Activated CD4-positive, alpha-beta T cell treated with anti-CD3 and anti-CD28 coated beads, Interleukin-2, amount 50 U/mL, for 48 hours (primary cell): Measurements from ENCODE around the gene CST5.
"Not testable (repeated sequence)": the region's sequence is repeated elsewhere in the genome, so short reads cannot be mapped to it uniquely, and the experiment has no call there.

Source experiments
- DNase-seq, 2 experiments: peaks; one replicate each; pipeline ENCODE4 v3.0.0-alpha.2; 2020

The CST5 gene, protein sequence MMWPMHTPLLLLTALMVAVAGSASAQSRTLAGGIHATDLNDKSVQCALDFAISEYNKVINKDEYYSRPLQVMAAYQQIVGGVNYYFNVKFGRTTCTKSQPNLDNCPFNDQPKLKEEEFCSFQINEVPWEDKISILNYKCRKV

DNA sequence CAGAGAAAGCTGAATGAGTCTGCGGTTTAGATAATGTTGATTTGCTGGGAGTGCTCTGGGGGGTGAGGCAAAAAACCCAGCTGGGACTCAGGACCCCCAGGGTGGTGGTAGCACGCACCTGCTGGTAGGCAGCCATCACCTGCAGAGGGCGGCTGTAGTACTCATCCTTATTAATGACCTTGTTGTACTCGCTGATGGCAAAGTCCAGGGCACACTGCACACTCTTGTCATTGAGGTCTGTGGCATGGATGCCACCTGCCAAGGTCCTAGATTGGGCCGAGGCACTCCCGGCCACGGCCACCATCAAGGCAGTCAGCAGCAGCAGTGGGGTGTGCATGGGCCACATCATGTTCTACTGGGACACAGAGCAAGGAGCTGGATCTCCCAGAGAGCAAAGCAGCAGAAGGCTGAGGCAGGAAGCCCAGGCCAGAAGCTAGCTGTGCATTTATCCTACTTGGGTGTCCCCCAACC, at the start of gene CST5:
Gene CST5, minus strand, starts transcription at position 421 of the 471 bp plus-strand sequence. Its CDS starts 72 bp downstream, at position 349.
- no peak for DNase-seq

DNA sequence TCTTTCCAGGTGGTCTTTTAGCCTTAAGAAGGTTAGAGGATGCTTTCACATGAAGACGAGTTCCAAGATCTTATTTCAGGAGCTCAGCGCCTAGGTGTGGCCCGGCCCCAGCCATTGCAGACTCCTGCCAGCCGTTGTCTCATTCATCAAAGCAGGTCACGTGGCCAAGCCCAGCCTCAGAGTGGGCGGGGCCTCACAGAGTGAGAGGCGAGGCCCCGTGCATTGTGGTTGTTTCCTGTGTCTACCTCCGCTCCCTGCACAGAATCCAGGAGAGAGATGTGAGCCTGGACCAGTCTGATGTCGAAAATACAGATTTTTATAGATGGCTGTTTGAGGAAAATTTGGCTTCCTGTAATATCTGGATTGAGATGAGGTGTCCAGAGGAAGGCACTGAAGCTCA, 49.2 kb upstream of the CST5 start:
- peak; percentile 36 to 39 for DNase-seq

DNA sequence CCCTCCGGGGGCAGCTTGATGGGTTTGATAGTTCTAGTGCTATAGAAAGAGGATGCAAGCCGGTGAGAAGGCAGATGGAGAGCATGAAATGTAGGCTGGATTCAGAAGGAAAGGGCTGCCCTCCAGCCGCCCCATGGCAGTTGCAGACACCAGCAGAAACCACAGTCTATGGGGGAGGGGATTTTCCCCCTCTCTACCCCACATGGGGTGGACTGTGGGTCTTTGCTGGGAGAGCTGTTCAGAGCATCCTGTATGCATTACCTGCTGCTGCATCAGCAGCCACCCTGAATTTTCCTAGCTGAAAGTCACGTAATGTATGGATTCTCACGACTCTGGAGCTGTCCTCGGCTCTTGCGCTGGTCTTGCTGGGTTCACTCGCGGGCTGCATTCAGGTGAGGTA, 48.8 kb upstream of the CST5 start:
- no peak for DNase-seq

DNA sequence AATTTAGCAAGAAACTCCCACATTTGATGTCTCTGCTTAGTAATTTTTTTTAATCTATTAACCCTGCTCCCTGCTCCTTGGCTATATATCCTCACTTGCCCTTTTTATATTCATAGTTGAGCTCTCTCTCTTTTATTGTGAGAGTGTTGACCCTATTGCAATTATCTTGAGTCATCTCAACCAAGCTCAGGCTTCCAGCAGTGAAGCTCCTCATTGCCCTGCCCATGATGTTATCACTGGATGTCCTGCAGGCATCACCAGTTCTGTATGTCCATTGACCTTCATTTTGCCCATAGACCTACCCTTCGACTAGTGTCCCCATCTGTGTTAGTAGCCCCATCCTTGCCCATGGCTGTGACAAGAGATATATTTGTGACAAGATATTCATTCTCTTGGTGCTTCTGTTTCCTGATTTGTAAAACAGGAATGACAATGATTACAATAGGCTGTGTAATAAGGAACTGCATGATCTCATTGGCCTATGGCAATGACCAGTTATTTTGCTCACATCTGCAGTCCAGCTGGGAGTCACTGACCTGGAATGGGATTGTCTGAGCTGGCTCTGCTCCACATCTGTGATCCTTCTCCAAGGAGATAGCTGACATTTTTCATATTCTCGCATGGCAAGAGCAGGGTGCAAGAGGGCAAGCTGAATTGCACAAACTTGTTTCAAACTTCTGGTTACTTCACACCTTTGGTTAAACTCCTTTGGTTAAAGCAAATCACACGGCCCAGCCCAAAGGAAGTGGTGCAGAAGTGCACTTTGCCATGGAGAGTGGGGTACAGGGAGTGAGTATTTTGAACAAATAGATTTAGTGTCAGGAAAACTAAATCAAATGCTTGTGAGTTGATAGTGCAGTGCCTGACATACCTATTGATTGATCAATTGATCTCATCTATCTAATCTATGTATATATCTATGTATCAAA, 47.7 kb upstream of the CST5 start:
- no peak for DNase-seq

DNA sequence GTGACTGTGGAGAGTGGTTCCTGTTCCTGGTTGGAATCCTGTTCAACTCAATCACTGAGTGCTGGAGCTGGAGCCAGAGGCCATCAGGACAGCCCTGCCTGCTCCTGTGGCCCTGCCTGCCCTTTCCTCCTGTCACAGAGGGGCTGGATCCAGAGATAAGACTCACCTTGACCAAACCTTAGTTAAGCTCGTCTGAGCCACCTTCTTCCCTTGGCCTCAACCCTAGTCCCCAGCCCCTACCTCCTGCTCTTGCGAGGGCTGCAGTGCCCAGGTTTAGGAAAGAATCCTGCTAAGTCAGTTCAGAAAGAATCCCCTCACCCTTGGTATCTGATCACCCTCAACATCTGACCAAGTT, 47.0 kb upstream of the CST5 start:
- no peak for DNase-seq

DNA sequence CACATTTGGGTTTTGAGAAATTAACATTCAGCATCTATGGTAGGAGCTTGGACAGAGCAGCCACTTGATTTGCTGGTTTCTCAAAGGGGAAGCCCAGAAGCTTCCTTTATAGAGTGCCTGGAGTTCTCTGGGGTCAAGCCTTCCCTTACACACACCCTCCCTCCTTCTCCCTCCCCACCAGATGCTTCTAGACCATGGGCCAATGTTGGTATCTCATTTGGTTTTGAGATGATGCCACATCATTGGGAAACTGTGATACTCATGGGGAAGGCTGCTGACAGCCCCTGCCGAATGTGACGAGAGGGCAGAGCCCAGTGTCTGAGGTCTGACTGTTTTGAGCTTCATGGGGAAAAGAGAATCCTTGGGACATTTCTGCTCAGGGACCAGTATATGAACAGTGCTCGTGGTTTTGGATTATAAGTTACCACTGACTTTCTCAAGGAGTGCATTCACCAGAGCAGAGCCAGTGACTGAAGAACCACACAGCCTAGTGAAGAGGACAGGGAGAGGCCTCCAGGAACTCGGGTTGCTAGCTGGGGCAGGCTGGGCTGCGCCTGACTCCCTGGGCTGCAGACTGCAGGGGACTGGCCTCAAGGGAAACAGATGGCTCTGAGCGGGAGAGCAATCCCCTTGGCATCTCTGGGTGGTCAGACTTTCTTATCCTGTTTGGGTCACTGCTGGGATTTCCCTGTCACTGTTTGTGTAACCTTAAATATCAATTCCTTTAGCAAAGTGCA, 46.4 kb upstream of the CST5 start:
- no peak for DNase-seq

DNA sequence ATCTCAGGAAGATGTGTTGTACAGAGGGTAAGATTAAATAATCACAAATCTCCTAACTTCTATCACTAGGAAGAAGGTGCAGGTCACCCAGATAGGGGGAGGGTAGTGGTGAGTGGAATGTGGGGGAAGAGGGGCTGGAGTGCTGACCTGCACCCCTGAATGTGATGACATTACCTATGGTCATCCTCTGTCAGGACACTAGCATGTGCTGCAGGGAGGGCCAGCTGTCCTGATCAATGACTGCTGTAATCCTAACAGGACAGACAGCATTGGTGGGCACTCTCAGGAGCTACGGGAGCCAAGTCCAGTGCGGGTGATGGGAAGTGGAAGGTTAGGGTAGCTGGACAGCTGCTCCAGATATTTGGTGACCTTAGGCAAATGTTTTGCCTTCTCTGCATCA, 45.2 kb upstream of the CST5 start:
- DNase-seq, result no peak

DNA sequence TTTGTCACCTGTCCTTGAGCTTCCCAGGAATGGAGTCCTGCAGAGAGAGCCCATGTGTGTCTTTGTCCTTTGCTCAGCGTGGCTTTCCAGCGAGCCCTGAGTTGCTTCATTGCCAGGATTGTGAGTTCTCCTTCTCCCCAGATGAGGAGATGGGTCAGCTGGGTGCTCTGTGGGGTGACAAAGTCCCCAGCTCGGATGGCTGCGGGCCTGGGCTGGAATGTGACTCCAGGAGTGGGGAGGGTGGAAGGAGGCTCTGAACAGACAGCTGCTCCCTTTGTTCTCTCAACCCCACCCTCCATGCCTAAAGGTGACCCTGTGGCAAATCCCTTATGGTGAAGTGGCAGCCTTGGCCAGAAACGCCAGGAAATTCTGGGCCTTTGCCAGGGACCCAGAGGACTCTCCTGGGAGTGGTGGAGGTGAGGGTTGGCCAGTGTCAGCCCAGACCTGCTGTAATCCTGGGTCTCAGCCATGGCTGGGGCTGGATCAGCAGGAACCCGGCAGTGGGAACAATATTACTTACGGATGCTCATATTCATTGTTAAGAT, 44.4 kb upstream of the CST5 start:
- DNase-seq, result no peak

DNA sequence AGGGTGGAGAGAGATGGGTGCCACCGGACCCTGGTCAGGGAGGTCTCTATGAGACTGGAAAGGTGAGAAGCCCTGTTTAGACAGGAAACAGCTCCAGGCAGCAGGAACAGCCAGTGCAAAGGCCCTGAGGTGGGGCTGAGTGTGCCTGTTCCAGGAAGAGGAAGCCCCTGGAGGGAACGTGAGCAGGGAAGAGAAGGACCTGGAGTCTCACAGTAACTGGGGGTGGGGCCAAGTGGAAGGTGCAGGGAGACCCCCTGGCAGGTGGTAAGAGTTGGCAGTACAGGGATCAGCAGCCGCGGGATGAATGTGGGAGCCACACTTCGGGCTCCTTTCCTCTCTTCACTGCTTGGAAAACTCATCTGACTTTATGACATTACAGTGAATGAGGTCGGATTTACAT, 43.8 kb upstream of the CST5 start:
- DNase-seq, result no peak

DNA sequence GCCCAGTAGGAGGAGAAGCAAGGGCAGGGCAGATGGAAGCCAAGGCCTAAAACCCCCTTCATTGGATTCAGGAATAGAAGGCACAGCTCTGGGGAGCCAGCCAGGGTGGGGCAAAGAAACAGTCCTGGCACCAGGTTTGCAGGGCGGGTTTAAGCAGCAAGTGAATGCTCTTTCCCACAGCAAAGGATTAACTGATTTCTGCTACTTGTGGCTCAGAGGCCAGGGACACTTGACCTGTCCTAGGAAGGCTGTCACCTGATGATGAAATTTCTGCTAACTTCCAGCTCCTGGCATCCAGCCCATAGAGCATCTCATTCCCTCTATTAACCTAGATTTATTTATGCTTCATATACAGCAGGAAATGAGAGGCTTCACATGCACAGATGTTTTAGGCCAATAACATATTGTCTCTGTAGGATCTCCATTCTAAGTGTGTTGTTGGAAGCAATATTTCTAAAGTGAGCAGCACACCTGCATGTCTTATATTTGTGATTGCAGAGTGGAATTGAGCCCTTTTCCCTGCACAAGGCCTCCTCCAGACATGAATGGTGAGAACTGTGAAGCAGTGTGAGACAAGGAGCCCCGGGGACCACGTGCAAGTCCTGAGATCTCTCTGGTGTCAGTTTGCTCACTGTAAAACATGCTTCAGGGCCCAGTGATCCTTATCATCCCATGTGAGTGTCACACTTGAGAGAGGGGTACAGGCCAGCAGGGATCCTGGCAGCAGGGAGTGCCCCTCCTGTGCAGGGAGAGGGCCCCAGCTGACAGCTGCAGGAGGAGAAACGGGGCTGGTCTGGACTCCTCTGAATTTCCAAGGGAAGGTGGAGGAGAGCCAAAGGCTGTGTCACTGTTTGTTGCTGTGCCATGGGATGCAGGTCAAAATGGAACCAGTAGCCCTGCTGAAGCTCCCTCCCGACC, 41.1 kb upstream of the CST5 start:
- DNase-seq, result no peak

DNA sequence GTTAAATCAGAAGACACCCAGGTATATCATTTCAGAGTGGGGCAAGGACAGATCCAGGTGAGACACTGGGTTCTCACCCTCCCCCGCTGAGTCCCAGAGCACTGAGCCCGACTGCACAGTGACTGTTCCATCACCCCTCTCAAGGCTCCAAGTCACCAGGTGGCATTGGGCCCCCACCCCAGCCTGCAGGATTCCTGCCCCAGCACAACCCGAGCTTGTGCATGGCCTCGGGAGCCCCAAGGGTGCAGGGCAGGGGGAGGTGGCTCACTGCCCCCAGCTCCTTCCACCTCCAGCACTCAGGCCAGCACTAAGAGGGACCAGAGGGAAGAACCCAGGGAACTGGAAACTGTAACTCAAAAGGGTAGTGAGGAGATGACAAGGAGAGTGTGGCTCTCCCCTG, 39.3 kb upstream of the CST5 start:
- no peak for DNase-seq

DNA sequence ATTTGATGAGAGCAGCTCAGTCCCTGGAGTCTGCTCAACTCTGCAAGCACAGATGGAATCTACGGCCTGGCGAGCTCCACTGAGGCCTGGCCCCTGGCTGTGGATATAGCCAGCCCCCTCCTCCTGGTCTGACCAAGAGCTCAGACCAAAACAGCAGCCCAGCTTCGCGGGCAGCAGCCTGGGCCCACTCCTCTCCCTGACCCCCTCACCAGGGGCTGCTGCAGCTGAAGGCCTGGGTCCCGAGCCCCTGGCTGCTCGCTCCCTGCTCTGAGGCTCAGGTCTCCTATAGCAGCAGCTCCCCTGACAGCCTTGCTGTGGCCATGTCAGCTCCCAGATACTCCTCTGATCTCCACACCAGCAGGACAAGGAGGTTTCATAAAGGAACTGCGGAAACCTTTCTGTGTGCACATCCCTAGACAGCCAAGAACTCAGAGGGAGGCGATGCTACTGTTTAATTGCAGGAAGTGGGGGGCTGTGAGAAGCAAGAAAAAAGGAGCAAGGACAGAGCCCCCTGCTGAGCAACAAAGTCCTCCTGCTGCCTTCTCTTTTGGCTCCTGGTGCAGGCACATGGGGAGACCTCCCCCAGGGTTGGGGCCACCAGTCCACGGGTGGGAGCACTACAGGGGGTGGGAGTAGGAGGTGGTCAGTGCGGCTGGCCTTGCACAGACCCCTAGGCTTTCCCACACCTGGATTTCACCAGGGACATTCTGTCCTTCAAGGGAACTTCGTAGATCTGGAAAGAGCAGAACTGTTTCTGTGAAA, 38.7 kb upstream of the CST5 start:
- DNase-seq, result no peak

DNA sequence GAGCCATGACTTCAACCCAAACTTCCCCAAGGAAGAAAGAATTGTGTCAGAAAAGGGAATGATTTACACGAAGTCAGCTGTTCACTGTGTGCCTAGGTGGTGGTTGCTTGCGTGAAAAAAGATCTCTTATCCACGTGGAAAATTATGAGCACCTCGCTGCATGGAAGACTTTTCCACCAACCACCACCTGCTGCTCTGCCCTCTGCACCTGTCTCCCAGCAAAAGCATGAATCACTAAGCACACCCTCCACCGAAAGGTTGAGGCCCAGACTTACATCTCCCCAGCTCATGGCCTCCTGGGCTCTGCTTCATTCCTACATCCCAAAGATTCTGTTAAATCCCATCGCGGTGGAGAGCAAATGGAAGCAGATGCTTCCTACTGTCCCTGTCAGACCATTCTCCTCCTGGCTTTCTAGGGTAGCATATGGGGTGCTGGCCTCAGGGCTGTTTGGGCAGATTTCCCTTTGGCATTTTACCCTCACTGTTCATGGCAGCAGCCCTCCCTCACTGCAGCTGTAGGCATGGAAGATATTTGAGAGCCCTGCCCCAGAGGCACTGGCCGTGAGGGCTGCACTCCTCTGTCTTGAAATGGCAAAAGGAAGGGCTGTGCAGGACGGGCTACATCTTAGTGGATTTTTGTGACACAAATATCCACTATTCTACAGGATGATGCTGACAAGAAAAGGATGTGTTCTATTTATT, 37.6 kb upstream of the CST5 start:
- DNase-seq, result no peak

DNA sequence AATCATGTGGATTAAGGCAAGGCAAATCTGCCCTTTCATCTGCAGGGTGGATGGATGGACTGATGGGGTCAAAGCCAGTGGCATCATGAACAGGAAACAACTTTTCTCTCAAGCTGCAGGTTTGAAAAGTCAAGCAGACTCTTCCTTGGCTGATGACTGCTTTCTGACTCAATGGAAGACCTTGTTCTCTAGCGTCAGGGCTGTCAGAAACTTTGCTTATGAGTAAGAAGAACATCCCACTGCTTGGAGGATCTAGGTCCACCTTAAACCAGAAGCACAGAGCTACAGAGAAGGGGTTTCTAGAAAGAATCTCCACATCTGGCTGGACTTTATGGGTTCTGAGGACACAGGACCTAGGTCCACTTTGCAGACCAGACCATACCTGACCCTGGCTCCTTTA, 36.3 kb upstream of the CST5 start:
- DNase-seq, result no peak

DNA sequence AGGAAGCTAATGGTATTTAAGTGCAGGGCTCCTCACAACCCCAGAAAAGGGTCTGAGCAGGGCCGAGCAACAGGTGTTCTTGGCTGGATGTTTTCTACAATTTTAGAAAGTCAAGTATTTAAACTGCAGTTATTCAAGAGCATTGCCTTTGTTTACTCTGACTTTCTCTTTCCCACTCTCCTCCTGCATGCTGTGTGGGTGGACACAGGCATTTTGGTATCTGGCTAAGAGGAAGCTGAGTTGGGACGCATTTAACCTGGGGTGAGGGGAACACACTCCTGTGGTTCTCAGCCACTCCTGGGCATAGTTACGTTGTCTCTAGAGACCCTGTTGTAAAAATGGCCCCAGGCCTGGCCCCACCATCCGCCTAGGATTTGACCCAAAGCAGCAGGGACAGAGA, 34.9 kb upstream of the CST5 start:
- not testable (repeated sequence) for DNase-seq

DNA sequence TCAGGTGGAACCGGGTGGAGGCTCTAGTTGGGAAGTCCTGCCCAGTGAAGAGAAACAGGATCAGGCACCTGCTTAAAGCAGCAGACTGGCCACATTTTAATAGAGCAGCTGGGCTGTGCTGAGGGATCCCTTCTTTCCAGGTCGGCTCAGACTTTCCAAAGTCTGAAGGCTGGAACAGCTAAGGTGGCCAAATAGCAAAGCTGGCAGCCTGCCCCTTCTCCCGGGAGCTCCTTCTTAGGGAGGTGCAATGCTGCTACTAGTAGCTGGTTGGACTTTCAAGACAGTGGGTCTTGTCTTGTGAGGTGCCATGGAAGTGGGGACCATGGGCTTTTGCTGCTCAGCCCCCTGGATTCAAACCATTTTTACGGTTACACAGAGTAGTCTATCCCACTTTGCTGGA, 30.7 kb upstream of the CST5 start:
- DNase-seq, result no peak

DNA sequence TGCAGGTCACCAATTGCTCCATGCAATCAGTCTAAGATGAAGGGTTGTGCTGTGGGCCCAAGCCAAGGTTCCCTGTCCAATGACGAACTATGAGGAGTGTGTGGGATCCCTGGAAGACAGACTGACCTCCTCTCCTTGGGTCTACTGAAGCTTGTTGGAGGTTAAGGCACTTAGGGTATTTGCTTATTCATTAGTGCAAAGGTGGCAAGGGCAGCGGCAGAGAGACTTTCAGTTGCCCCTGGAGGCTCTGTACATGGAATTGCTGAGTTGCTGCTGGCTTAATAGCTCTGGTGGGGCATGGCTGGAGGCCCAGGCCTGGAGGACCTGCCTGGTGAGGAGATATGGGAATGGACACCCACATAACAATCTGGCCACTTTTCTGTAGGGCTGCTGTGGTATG, 29.8 kb upstream of the CST5 start:
- DNase-seq, result no peak

DNA sequence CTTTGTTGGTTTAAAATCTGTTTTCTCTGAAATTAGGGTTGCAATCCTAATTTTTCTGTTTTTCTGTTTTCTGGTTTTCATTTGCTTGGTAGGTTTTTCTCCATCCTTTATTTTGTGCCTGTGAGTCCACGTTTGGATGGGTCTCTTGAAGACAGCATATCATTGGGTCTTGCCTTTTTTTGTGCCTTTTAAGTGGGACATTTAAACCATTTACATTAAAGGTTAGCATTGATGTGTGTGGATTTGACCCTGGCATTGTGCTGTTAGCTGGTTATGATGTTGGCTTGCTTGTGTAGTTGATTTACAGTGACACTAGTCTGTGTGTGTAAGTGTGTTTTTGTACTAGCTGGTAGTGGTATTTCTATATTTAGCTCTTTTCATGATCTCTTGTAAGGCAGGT, 28.0 kb upstream of the CST5 start:
- no peak for DNase-seq

DNA sequence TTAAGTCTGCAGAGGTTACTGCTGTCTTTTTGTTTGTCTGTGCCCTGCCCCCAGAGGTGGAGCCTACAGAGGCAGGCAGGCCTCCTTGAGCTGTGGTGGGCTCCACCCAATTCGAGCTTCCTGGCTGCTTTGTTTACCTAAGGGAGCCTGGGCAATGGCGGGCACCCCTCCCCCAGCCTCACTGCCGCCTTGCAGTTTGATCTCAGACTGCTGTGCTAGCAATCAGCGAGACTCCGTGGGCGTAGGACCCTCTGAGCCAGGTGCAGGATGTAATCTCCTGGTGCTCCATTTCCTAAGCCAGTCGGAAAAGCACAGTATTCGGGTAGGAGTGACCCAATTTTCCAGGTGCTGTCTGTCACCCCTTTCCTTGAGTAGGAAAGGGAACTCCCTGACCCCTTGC, 22.8 kb upstream of the CST5 start:
- DNase-seq, result peak in 1 of 2 experiments; percentile 17

DNA sequence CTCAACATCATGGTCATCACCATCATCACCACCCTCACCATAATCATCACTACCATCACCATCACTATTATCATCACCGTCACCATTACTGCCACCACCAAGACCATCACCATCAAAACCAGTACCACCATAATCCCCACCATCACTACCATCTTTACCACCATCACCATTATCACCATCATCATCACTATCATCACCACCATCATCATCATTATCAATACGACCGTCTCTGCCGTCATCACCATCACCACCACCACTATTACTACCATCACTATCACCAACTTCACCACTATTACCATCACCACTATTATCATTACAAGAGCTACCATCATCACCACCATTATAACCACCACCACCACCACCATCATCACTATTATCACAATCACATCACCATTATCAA, 11.3 kb upstream of the CST5 start:
- not testable (repeated sequence) for DNase-seq

DNA sequence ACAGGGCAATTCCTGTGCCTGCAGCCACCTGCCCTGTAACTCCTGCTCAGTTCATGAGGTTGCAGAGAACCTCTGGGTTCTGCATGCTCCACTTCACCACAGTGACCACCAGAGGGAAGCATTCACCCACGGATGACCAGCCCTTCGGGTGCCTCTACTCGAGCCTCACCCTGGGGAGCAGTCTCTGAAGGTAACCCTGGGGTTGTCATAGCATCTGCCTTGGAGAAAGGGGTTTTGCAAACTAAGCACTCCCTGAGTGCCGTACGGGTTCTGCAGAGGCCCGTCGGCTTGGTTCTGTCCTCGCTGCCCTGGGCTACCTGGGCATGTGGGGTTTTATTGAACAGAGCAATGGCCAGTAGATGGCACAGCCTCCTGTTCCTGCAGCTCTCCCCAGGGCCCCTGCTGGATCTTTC, 10.2 kb upstream of the CST5 start:
- DNase-seq, result peak; percentile 64 to 72
